H1 (cell line): Measurements from ENCODE around the gene PAX3. TPM values are rescaled to one million over a fixed set of nuclear protein-coding genes. Genes with fewer than 3 reads are reported as not detected.

Experiments
- CBX8 ChIP-seq: fragments of 300-800, 300-1000 bp; sonication (generic); IDR thresholded peaks from 2 replicates; pipeline ENCODE4 v1.7.1; 2016; ENCODE audit warnings: low read depth, low read length, borderline replicate concordance
- EGR1 ChIP-seq: IDR thresholded peaks from 2 replicates; pipeline ENCODE4 v1.6.1; 2011; ENCODE audit warnings: low read depth, low read length, borderline replicate concordance
- NANOG ChIP-seq: IDR thresholded peaks from 2 replicates; pipeline ENCODE4 v1.6.1; 2011; ENCODE audit warnings: low read length, low read depth, mild to moderate bottlenecking, inconsistent platforms; ENCODE audit not compliant: insufficient read depth, poor library complexity, severe bottlenecking
- POLR2A ChIP-seq, 2 experiments: IDR thresholded peaks; 1 replicate in 1 of 2; 2 replicates in 1 of 2; pipeline ENCODE4 v1.6.1; 2011; ENCODE audit warnings: low read depth in 2 of 2, low read length in 2 of 2, mild to moderate bottlenecking in 2 of 2; ENCODE audit errors: control extremely low read depth in 1 of 2
- TAF1 ChIP-seq: IDR thresholded peaks from 2 replicates; pipeline ENCODE4 v1.6.1; 2011; ENCODE audit warnings: mild to moderate bottlenecking, low read depth, low read length
- polyA plus RNA-seq, 7 experiments: library from polyadenylated mRNA; depleted of rRNA in 3 of 7; stranded (reverse) in 5 of 7; unstranded in 2 of 7; fragments of >200 nt in 5 of 7; fragments of 200-250 nt in 2 of 7; gene quantifications; 1 replicate in 5 of 7; 2 replicates in 1 of 7; 4 replicates in 1 of 7; pipeline versions ENCODE4 v1.2.1 to v1.2.3, GENCODE V29; 2011 to 2013; ENCODE audit warnings: missing spikeins in 2 of 7, mixed read lengths in 2 of 7
- total RNA-seq: library from RNA; stranded (reverse); fragmentation: NEBNext Ultra II Directional; extraction: Animal tissue kit (Norgen Biotek cat#: 25700); gene quantifications from 2 replicates; pipeline ENCODE4 v1.2.1, GENCODE V29; 2021
- TF ChIP-seq, protein P1 (sequence below): IDR thresholded peaks from 2 replicates; pipeline ENCODE4 v1.6.1; 2012; ENCODE audit warnings: low read length, inconsistent platforms
- TF ChIP-seq, protein P2 (sequence below): IDR thresholded peaks from 2 replicates; pipeline ENCODE4 v1.6.1; 2012; ENCODE audit warnings: inconsistent platforms

The PAX3 gene
- total and polyA plus RNA-seq, 2 of the 8 experiments (the other 6 are each of a cell fraction or from before 2014, with no cell fraction given), result 0.33 TPM; not detected in 1

DNA sequence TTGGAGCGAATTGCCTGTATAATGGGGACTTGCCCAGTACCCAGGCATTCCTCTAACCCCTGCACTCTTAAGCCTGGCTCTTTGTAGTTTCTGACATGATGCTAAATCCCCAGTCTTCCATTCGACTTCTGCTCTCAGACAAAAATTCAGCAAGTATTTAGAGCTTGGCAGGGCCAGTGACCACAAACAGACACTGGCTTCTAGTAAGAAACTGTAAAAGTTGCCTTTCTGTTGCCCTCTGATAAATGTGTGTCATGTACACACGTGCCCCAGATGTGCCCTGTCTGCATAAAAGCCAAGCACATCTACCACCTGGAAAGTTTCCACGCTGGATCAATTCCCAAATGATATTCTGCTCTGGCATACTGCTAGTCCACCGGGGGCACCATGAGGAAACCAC lies 18.0 kb downstream of the PAX3 start (continued):
- TF ChIP-seq, protein P1, sequence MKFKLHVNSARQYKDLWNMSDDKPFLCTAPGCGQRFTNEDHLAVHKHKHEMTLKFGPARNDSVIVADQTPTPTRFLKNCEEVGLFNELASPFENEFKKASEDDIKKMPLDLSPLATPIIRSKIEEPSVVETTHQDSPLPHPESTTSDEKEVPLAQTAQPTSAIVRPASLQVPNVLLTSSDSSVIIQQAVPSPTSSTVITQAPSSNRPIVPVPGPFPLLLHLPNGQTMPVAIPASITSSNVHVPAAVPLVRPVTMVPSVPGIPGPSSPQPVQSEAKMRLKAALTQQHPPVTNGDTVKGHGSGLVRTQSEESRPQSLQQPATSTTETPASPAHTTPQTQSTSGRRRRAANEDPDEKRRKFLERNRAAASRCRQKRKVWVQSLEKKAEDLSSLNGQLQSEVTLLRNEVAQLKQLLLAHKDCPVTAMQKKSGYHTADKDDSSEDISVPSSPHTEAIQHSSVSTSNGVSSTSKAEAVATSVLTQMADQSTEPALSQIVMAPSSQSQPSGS, result no peak
- no peak for TF ChIP-seq EGR1
- TF ChIP-seq NANOG, result no peak
- TF ChIP-seq CBX8, result no peak
- TF ChIP-seq, protein P2, sequence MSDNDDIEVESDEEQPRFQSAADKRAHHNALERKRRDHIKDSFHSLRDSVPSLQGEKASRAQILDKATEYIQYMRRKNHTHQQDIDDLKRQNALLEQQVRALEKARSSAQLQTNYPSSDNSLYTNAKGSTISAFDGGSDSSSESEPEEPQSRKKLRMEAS, result no peak
- no peak for TF ChIP-seq POLR2A (IDR thresholded peaks at IDR 0.05; ENCODE audit: control extremely low read depth in 1 of 2, low read depth in 2 of 2, low read length in 2 of 2)
- no peak for TF ChIP-seq TAF1
- TF ChIP-seq, all 59 proteins: peak for 0
